Left ventricle myocardium inferior (tissue), 1 donor: ENCODE results near the gene SHROOM2. TPM values are rescaled to one million over a fixed set of nuclear protein-coding genes. Genes with fewer than 3 reads are reported as not detected.

Experiments used
- DNase-seq: peaks from one replicate; pipeline ENCODE4 v3.0.0-alpha.2; 2020
- H3K27ac ChIP-seq: fragments of 200-600 bp; replicated peaks from 2 replicates; pipeline ENCODE4 v1.8.0; 2021
- H3K27me3 ChIP-seq: fragments of 200-600 bp; 2 replicates; pipeline ENCODE4 v1.8.0; 2021; ENCODE audit warnings: low read depth
- H3K36me3 ChIP-seq: fragments of 200-600 bp; 2 replicates; pipeline ENCODE4 v1.8.0; 2021
- H3K4me1 ChIP-seq: fragments of 200-600 bp; 2 replicates; pipeline ENCODE4 v1.8.0; 2021
- H3K4me3 ChIP-seq: fragments of 200-600 bp; 2 replicates; pipeline ENCODE4 v1.8.0; 2021; ENCODE audit warnings: mild to moderate bottlenecking, moderate library complexity
- H3K9me3 ChIP-seq: fragments of 200-600 bp; replicated peaks from 2 replicates; pipeline ENCODE4 v1.8.0; 2021
- intact Hi-C: fragments of 100-400 bp; cut with micrococcal nuclease; formaldehyde crosslinking; loops from one replicate; pipeline ENCODE4 v1.11.0; 2022
- total RNA-seq: library from RNA; stranded (reverse); fragmentation: NEBNext Ultra II Directional; extraction: Animal tissue kit (Norgen Biotek cat#: 25700); gene quantifications from one replicate; pipeline ENCODE4 v1.2.1, GENCODE V29; 2021
- TF ChIP-seq, protein P1 (sequence below): fragments of 200-600 bp; IDR thresholded peaks from 2 replicates; pipeline ENCODE4 v1.8.0; 2021; ENCODE audit warnings: antibody characterized with exemption, mild to moderate bottlenecking, borderline replicate concordance
- donor health status: DM: no; HTN: yes; CAD: no; lungs with severe emphysema.

Gene SHROOM2
- total RNA-seq, 1 donor from 2014 or later: 0.71 TPM

DNA sequence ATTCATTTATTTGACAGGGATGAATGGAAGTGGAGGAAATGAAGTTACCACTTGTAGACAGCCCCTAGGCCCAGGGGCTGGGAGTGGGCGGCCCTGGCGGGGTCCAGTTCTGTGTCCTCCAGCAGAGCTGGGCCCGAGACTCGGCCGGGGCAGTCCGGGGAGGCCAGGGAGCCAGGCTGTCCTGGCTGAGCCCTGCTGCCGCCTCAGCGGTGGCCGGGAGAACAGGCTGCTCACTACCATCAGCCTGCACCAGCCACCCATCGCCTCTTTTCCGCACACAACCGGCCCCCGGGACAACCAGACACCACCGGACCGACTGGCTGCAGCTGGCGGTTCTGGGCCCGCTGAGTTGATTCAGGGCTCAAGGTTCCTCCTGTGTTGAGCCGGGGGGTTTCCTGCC is 206.5 kb downstream of the SHROOM2 start:
- no peaks in the 10 kb centered on the region for H3K9me3 ChIP-seq
- no peaks in the 10 kb centered on the region for H3K27me3 ChIP-seq
- H3K4me1 ChIP-seq: peaks cover 4% of the 10 kb centered on the region
- H3K27ac ChIP-seq: no peak overlapping the region
- H3K4me3 ChIP-seq: no peak overlapping the region
- no peaks in the 10 kb centered on the region for H3K36me3 ChIP-seq
- intact Hi-C loops: no loop called here
- TF ChIP-seq, protein P1, sequence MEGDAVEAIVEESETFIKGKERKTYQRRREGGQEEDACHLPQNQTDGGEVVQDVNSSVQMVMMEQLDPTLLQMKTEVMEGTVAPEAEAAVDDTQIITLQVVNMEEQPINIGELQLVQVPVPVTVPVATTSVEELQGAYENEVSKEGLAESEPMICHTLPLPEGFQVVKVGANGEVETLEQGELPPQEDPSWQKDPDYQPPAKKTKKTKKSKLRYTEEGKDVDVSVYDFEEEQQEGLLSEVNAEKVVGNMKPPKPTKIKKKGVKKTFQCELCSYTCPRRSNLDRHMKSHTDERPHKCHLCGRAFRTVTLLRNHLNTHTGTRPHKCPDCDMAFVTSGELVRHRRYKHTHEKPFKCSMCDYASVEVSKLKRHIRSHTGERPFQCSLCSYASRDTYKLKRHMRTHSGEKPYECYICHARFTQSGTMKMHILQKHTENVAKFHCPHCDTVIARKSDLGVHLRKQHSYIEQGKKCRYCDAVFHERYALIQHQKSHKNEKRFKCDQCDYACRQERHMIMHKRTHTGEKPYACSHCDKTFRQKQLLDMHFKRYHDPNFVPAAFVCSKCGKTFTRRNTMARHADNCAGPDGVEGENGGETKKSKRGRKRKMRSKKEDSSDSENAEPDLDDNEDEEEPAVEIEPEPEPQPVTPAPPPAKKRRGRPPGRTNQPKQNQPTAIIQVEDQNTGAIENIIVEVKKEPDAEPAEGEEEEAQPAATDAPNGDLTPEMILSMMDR: no peak
- DNase-seq: no peak

DNA sequence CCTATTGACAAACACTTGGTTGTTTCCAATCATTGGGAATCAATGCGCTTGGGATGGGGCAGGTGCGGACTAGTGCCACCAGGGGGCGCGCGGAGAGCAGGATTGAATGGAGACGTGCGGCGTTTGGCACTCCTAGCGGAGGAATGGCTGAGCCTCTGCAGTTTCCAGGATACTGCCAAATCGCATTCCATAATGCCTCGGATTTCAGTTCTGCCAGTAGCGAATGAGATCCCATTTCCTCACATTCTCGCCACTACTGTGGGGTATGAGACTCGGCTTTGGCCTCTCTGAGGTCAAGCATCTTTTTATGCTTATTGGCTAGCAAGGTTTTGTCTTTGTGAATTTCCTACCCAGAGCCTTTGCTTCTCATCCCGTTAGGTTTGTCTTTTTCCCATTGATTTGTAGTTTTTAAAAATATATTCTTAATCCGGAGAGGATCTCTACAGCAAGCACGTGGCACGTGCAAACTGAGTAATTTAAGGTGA is 209.7 kb downstream of the SHROOM2 start:
- TF ChIP-seq, protein P1: peak; percentile 90
- Histone ChIP-seq H3K36me3 (no peaks in the 10 kb centered on the region), H3K4me1 (peaks cover 4% of the 10 kb centered on the region), H3K27ac (peak overlapping the region; percentile 42), H3K9me3 (no peaks in the 10 kb centered on the region), H3K27me3 (no peaks in the 10 kb centered on the region), H3K4me3 (no peak overlapping the region)
- DNase-seq: peak; percentile 81
- intact Hi-C loops: loop anchor here (5.0 kb wide), 1 partner anchor 121 kb away; no protein-coding TSS in a partner anchor

GRCh38 chrX:9997041-9997440 is 210.8 kb downstream of the SHROOM2 start:
- H3K27ac ChIP-seq: no peak overlapping the region
- no peak for DNase-seq
- no peaks in the 10 kb centered on the region for H3K27me3 ChIP-seq
- intact Hi-C loops: loop anchor here (5.0 kb wide), 1 partner anchor 120 kb away; no protein-coding TSS in a partner anchor
- H3K4me3 ChIP-seq: no peak overlapping the region
- H3K4me1 ChIP-seq: peaks cover 4% of the 10 kb centered on the region
- TF ChIP-seq, protein P1: no peak
- H3K9me3 ChIP-seq: no peaks in the 10 kb centered on the region
- no peaks in the 10 kb centered on the region for H3K36me3 ChIP-seq

GRCh38 chrX:9997524-9997923 is 211.3 kb downstream of the SHROOM2 start:
- TF ChIP-seq, protein P1: no peak
- Histone ChIP-seq H3K27ac (no peak overlapping the region), H3K27me3 (no peaks in the 10 kb centered on the region), H3K36me3 (no peaks in the 10 kb centered on the region), H3K4me1 (peaks cover 4% of the 10 kb centered on the region), H3K4me3 (no peak overlapping the region), H3K9me3 (no peaks in the 10 kb centered on the region)
- DNase-seq: no peak
- intact Hi-C loops: loop anchor here (5.0 kb wide), 1 partner anchor 120 kb away; no protein-coding TSS in a partner anchor

Other genes with a start within 250 kb of the SHROOM2 start
- not detected for gene GPR143, start 20.6 kb upstream of the SHROOM2 start, total RNA-seq
- not detected for gene CLDN34, start 180.9 kb downstream of the SHROOM2 start, total RNA-seq